ENCODE data around the gene ATXN1. TPM values are rescaled to one million over a fixed set of nuclear protein-coding genes. Genes with fewer than 3 reads are reported as not detected.

ATXN1 gene
- total and polyA plus RNA-seq, 2 of the 13 experiments (the other 11 are each of a cell fraction or from before 2014, with no cell fraction given), result 20.7 to 39.5 TPM

DNA sequence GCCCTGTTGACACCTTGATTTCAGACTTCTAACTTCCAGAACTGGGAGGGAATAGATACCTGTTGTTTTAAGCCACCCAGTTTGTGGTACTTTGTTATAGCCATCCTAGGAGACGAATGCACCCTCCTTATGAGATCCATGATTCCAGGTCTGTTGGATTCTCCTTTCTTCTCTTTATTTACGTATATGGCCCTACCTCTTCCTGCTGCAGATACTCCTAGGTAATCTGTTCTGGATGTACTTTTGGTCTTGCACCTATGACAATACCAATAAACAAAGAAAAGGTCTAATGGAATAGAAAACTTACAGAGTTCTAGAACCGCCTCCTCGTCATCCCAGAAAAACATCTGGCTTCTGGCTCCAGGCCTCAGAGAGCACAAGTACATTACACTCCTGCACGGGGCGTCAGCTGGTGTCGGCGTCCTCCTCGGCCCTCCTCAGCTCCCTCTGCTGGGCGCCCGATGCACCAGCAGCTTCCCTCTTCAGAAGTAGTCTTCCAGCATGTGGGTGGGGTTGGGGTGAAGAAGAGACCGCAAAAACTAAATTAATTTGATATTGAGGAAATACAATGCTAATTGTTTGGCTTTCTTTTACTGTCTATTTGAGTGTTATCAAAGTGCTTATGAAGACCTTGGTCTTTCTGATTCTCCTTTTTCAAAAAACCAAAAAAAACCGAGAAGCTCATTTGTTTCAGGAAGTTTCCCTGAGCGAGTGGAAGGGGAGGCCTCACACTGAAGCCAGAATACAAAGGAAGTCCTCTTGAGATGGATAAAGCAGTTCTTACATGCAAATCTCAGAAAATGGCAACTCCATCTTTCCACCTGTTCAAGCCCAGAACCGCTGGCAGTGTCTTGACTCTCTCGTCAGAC is 9.7 kb upstream of the ATXN1 start (continued):
- 0 out of 2 replicates have a peak, but pooled peaks have one; percentile 31 for TF ChIP-seq ZBTB33 (CRISPR knock-in tag; IDR thresholded peaks at IDR 0.05)
- peak; percentile 59; the same call in 1 of the 2 replicates for TF ChIP-seq ZNF547 (CRISPR knock-in tag; IDR thresholded peaks at IDR 0.05)
- TF ChIP-seq HMGXB4 (CRISPR knock-in tag; IDR thresholded peaks at IDR 0.05; ENCODE audit: borderline replicate concordance in 1 of 2, low read depth in 1 of 2), result peak in 1 of 2 experiments; percentile 84; a peak in 2 of 4 replicates
- TF ChIP-seq, protein P1, sequence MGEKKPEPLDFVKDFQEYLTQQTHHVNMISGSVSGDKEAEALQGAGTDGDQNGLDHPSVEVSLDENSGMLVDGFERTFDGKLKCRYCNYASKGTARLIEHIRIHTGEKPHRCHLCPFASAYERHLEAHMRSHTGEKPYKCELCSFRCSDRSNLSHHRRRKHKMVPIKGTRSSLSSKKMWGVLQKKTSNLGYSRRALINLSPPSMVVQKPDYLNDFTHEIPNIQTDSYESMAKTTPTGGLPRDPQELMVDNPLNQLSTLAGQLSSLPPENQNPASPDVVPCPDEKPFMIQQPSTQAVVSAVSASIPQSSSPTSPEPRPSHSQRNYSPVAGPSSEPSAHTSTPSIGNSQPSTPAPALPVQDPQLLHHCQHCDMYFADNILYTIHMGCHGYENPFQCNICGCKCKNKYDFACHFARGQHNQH (CRISPR knock-in tag; IDR thresholded peaks at IDR 0.05), result peak; percentile 84; the same call in 1 of the 2 replicates
- TF ChIP-seq ZSCAN29 (CRISPR knock-in tag; conservative IDR thresholded peaks at IDR 0.05), result no peak
- 0 out of 2 replicates have a peak, but pooled peaks have one; percentile 9 for TF ChIP-seq PITX1 (CRISPR knock-in tag; IDR thresholded peaks at IDR 0.05)
- TF ChIP-seq ZBTB42 (CRISPR knock-in tag; IDR thresholded peaks at IDR 0.05), result peak; percentile 44; the same call in 1 of the 2 replicates
- TF ChIP-seq HDAC2 (CRISPR knock-in tag; IDR thresholded peaks at IDR 0.05), result peak; percentile 18; the same call in 1 of the 2 replicates
- TF ChIP-seq MBD4 (IDR thresholded peaks at IDR 0.05; ENCODE audit: borderline replicate concordance, low read length), result no peak
- 0 out of 2 replicates have a peak, but pooled peaks have one; percentile 10 for TF ChIP-seq PATZ1 (CRISPR knock-in tag; IDR thresholded peaks at IDR 0.05)
- 0 out of 2 replicates have a peak, but pooled peaks have one; percentile 10 for TF ChIP-seq ELF1 (CRISPR knock-in tag; IDR thresholded peaks at IDR 0.05)
- TF ChIP-seq, protein P2, sequence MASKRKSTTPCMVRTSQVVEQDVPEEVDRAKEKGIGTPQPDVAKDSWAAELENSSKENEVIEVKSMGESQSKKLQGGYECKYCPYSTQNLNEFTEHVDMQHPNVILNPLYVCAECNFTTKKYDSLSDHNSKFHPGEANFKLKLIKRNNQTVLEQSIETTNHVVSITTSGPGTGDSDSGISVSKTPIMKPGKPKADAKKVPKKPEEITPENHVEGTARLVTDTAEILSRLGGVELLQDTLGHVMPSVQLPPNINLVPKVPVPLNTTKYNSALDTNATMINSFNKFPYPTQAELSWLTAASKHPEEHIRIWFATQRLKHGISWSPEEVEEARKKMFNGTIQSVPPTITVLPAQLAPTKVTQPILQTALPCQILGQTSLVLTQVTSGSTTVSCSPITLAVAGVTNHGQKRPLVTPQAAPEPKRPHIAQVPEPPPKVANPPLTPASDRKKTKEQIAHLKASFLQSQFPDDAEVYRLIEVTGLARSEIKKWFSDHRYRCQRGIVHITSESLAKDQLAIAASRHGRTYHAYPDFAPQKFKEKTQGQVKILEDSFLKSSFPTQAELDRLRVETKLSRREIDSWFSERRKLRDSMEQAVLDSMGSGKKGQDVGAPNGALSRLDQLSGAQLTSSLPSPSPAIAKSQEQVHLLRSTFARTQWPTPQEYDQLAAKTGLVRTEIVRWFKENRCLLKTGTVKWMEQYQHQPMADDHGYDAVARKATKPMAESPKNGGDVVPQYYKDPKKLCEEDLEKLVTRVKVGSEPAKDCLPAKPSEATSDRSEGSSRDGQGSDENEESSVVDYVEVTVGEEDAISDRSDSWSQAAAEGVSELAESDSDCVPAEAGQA (IDR thresholded peaks at IDR 0.05; ENCODE audit: low read depth), result 0 out of 2 replicates have a peak, but pooled peaks have one; percentile 34
- TF ChIP-seq, protein P2 (CRISPR knock-in tag; IDR thresholded peaks at IDR 0.05; ENCODE audit: borderline replicate concordance), result no peak
- peak; percentile 64 for TF ChIP-seq FOSL2 (CRISPR knock-in tag; IDR thresholded peaks at IDR 0.05)
